GM12872 (cell line): ENCODE measurements around the gene THSD7B.

Source experiments
- TF ChIP-seq, protein P1 (sequence below): IDR thresholded peaks from 3 replicates; pipeline ENCODE4 v1.5.1; 2011; ENCODE audit warnings: low read depth, mild to moderate bottlenecking, low read length, moderate library complexity; ENCODE audit not compliant: insufficient read depth

Gene THSD7B

DNA sequence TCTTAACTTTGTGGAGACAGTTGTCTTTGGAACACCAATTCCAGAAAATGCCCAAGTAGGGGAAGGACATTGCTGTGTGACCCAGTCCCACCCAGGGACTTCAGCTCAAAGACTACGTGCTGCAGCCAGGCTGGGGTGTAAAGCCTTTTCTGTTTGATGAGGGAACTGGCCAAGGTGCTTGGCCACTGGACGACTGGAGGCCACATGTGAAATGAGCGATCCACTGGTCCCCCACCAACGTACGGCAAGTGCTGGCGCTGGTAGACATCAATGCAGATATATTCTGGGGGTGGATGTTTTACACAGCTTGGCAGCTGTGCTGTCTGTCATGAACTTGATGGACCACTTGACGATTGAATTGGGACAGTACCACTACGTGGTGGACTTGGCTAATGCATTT lies 616.4 kb downstream of the THSD7B start:
- TF ChIP-seq, protein P1, sequence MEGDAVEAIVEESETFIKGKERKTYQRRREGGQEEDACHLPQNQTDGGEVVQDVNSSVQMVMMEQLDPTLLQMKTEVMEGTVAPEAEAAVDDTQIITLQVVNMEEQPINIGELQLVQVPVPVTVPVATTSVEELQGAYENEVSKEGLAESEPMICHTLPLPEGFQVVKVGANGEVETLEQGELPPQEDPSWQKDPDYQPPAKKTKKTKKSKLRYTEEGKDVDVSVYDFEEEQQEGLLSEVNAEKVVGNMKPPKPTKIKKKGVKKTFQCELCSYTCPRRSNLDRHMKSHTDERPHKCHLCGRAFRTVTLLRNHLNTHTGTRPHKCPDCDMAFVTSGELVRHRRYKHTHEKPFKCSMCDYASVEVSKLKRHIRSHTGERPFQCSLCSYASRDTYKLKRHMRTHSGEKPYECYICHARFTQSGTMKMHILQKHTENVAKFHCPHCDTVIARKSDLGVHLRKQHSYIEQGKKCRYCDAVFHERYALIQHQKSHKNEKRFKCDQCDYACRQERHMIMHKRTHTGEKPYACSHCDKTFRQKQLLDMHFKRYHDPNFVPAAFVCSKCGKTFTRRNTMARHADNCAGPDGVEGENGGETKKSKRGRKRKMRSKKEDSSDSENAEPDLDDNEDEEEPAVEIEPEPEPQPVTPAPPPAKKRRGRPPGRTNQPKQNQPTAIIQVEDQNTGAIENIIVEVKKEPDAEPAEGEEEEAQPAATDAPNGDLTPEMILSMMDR: no peak

DNA sequence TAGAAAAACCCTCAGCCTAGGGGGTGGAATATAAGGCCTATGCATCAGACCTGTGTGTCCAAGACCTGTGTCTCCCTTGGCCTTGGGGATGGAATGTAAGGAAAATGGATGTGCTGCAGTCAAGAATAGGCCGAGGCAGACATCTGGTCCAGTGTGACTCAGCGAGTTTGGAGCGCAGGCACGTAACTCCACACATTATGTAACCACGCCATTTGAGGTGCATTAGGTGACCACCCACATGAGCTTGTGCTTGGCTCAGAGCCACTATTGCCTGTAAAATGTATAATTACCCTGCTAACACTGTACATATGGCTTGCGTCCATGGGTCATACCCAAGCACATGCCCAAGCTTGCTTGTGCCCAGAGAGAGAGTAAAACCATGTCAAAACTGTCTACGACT lies 618.0 kb downstream of the THSD7B start:
- TF ChIP-seq, protein P1: no peak

DNA sequence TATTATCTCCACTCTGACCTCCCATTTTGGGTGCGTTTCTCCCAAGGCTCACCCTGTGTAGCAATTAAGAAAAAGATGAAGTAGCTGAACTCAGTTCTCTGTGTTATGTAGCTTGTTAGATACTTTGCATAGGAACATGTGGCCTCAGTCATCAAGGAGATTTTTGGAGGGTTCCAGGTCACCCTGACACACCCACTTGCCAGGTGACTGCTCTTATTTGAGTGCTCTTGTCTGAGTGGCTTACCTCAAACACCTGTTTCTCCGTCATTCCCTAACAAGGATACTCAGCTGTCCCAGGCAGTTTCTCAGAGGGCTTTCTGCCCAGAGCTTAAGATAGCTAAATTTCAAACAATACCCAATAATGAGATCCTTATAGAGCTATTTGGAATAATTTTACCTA lies 621.7 kb downstream of the THSD7B start:
- TF ChIP-seq, protein P1: no peak

DNA sequence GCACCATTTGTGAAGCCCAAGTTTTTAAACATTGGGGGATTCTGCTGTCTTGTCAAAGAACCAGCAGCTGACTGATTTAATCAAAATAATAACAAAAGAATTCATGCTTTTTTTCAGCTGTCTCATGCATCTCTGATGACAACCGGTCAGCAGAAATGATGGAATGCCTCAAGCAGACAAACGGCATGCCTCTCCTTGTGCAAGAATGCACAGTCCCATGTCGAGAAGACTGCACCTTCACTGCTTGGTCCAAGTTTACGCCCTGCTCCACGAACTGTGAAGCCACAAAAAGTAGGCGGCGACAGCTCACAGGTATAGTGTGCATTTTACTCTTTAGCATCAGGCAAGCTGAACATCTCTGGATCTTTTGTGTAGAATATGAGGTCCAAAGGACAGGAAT lies 640.2 kb downstream of the THSD7B start:
- TF ChIP-seq, protein P1: no peak

DNA sequence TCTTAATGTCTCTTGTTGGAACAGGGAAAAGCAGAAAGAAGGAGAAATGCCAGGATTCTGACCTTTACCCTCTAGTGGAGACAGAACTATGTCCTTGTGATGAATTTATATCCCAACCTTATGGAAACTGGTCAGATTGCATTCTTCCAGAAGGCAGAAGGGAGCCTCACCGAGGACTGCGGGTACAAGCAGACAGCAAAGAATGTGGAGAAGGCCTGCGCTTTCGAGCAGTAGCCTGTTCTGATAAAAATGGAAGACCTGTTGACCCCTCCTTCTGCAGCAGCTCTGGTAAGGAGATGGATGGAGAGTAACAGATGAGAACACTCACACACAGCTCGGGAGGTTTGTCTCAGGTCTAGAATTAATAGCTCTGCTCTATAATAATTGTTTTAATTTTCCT lies 646.2 kb downstream of the THSD7B start:
- TF ChIP-seq, protein P1: no peak

DNA sequence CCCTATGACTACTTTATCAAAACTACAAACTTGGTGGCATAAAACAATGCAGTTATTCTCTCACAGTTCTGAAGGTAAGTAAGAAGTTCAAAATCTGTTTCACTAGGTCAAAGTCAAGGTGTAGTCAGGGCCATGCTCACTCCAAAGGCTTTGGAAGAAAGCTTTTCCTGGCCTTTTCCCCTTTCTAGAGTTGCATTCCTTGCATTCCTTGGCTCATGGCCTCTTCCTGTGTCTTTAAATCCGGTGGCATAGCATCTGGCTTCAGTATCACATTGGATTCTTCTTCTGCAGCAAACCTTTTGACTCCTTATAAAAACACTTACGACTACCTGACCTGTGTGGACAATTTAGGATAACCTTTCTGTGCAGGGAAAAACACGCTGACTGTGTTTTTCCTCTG lies 655.4 kb downstream of the THSD7B start:
- TF ChIP-seq, protein P1: no peak

DNA sequence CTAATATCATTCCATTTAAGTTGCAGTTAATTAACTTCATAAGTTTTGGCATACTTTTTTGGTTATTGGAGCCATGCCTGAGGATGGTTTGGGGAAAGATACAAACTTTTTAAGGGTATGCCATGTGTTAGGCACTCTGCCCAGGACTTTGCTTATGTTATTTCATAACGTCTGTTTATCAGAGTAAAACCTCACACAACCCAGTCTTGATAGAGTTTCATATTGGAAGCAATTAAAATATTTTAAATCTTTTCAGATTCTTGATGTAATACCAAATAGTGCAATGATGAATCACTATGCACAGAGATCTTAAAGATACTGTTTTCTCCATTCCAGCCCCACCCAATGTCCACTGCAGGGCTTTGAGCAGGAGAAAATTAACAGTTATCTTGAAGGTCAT lies 669.8 kb downstream of the THSD7B start:
- TF ChIP-seq, protein P1: no peak

DNA sequence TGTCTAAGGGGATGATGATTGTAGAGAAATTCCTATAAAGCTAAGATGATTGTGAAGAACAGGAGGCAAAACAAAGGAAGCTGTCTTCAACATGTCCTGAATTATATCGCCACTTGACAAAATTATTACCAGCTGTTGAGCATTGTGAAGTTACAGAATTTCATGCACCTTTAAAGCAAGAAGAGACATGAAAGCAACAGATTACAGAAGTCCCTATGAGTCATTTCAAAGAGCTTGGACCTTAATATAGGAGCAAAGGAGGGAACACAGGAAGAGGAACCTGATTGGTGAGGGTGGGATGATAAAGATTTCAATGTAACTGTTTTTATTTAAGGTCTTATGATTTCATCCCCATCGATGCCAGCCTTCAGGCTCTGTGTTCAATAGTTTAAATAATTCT lies 672.0 kb downstream of the THSD7B start:
- TF ChIP-seq, protein P1: no peak
